Liver (tissue), 9 donors: ENCODE data around the gene ITIH1. TPM values are rescaled to one million over a fixed set of nuclear protein-coding genes. Genes with fewer than 3 reads are reported as not detected.

Experiments
- DNase-seq: peaks from one replicate; pipeline ENCODE4 v3.0.0-alpha.2; 2017; ENCODE audit warnings: low spot score
- H3K27ac ChIP-seq, 2 donors: one replicate each; pipeline ENCODE4 v1.7.0; 2013; ENCODE audit warnings: inconsistent platforms in 2 of 2, low read length in 2 of 2, control low read depth in 1 of 2, low read depth in 1 of 2, mild to moderate bottlenecking in 1 of 2
- H3K27me3 ChIP-seq, 4 donors: one replicate each; pipeline versions ENCODE4 v1.6.1 to v1.7.0; 2013; ENCODE audit warnings: low read length in 3 of 4, inconsistent platforms in 1 of 4, mild to moderate bottlenecking in 1 of 4, moderate library complexity in 1 of 4; ENCODE audit not compliant: control insufficient read depth in 4 of 4, insufficient read depth in 4 of 4
- H3K36me3 ChIP-seq, 4 donors: one replicate each; pipeline versions ENCODE4 v1.6.1 to v1.7.0; 2013; ENCODE audit warnings: low read length in 3 of 4, mild to moderate bottlenecking in 3 of 4, low read depth in 1 of 4, moderate library complexity in 1 of 4; ENCODE audit not compliant: control insufficient read depth in 4 of 4, insufficient read depth in 3 of 4
- H3K4me1 ChIP-seq, 4 donors: one replicate each; pipeline versions ENCODE4 v1.6.1 to v1.7.0; 2013; ENCODE audit warnings: low read length in 3 of 4, mild to moderate bottlenecking in 3 of 4, moderate library complexity in 1 of 4; ENCODE audit not compliant: control insufficient read depth in 4 of 4, insufficient read depth in 4 of 4
- H3K4me3 ChIP-seq, 3 donors: one replicate each; pipeline versions ENCODE4 v1.6.1 to v1.7.0; 2013; ENCODE audit warnings: low read length in 3 of 3, control low read depth in 1 of 3, low read depth in 1 of 3, mild to moderate bottlenecking in 1 of 3
- H3K9ac ChIP-seq, 2 donors: one replicate each; pipeline ENCODE4 v1.7.0; 2013; ENCODE audit warnings: low read length in 2 of 2, mild to moderate bottlenecking in 2 of 2, moderate library complexity in 2 of 2, control low read depth in 1 of 2, low read depth in 1 of 2
- H3K9me3 ChIP-seq, 4 donors: one replicate each; pipeline versions ENCODE4 v1.6.1 to v1.7.0; 2013; ENCODE audit warnings: low read length in 3 of 4; ENCODE audit not compliant: control insufficient read depth in 4 of 4
- FOXA1 ChIP-seq: IDR thresholded peaks from 2 replicates; pipeline ENCODE4 v1.6.1; 2016; ENCODE audit warnings: antibody characterized with exemption
- GABPA ChIP-seq, 2 donors: IDR thresholded peaks in 1 of 2; conservative IDR thresholded peaks in 1 of 2; 2 replicates each; pipeline ENCODE4 v1.6.1; 2016; ENCODE audit warnings: antibody characterized with exemption in 2 of 2, mild to moderate bottlenecking in 1 of 2, moderate library complexity in 1 of 2
- HNF4G ChIP-seq: IDR thresholded peaks from 2 replicates; pipeline ENCODE4 v1.6.1; 2016; ENCODE audit warnings: antibody characterized with exemption
- RAD21 ChIP-seq, 2 donors: IDR thresholded peaks; 2 replicates each; pipeline ENCODE4 v1.6.1; 2016; ENCODE audit warnings: antibody characterized with exemption in 2 of 2, mild to moderate bottlenecking in 2 of 2
- RXRA ChIP-seq, 2 donors: IDR thresholded peaks; 2 replicates each; pipeline ENCODE4 v1.6.1; 2017 to 2018; ENCODE audit warnings: antibody characterized with exemption in 2 of 2, mild to moderate bottlenecking in 1 of 2
- SP1 ChIP-seq: IDR thresholded peaks from 2 replicates; pipeline ENCODE4 v1.6.1; 2018; ENCODE audit warnings: antibody characterized with exemption, mild to moderate bottlenecking
- TAF1 ChIP-seq: conservative IDR thresholded peaks from 2 replicates; pipeline ENCODE4 v1.6.1; 2016; ENCODE audit warnings: antibody characterized with exemption, mild to moderate bottlenecking
- YY1 ChIP-seq: IDR thresholded peaks from 2 replicates; pipeline ENCODE4 v1.6.1; 2016; ENCODE audit warnings: antibody characterized with exemption, mild to moderate bottlenecking
- WGBS: extraction: QIAGEN DNeasy Blood & Tissue Kit; methylation state at CpG from one replicate; pipeline ENCODE4 v1.1.7; 2013; 5-methylcytosine and 5-hydroxymethylcytosine counted together
- polyA plus RNA-seq, 2 donors: library from polyadenylated mRNA; stranded (reverse) in 1 of 2; unstranded in 1 of 2; fragments of 200-250 nt in 1 of 2; fragments of >200 nt in 1 of 2; fragmentation: Nextera tagmentation in 1 of 2; extraction: Ambion mirVana in 1 of 2; gene quantifications; one replicate each; pipeline versions ENCODE4 v1.2.1 to v1.2.3, GENCODE V29; 2013 to 2015
- total RNA-seq, 2 donors: library from RNA; depleted of rRNA; stranded (reverse); fragments of >200 nt; gene quantifications; one replicate each; pipeline ENCODE4 v1.2.3, GENCODE V29; 2014
- TF ChIP-seq, protein P1 (sequence below): IDR thresholded peaks from 2 replicates; pipeline ENCODE4 v1.6.1; 2016; ENCODE audit warnings: antibody characterized with exemption
- TF ChIP-seq, protein P2 (sequence below): IDR thresholded peaks from 2 replicates; pipeline ENCODE4 v1.6.1; 2016; ENCODE audit warnings: antibody characterized with exemption
- TF ChIP-seq, protein P3 (sequence below): fragments of 150-350 bp; IDR thresholded peaks from 2 replicates; pipeline ENCODE4 v1.5.1; 2017; ENCODE audit warnings: improper control_type of control experiment, low read depth, low read length; ENCODE audit not compliant: missing input control
- donor health status: healthy.
- donor health status: healthy.
- donor health status: healthy.
- donor health status: healthy.
- donor health status: healthy.

The ITIH1 gene
- total and polyA plus RNA-seq, 4 donors, result 1,022 to 1,400 (median 1,242) TPM

DNA sequence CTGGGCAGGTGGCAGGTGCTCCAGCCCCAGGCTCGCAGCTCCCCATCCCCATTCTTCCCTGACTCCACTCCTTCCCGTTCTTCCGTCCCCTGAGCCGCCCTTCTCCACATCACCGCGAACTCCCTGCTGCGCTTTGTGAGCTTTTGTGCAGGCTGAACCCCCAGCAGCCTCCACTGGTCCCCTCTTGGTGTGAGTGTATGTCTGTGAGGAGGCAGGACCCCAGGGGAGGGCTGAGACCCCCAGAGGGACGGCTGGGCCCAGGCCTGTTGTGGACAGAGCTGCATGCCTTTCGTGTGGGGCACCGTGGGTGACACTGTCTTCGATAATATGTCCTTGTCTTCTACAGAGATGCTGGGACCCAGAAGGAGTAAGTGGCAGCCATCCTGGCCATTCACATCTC lies 9.8 kb downstream of the ITIH1 start (continued):
- TF ChIP-seq, protein P1, sequence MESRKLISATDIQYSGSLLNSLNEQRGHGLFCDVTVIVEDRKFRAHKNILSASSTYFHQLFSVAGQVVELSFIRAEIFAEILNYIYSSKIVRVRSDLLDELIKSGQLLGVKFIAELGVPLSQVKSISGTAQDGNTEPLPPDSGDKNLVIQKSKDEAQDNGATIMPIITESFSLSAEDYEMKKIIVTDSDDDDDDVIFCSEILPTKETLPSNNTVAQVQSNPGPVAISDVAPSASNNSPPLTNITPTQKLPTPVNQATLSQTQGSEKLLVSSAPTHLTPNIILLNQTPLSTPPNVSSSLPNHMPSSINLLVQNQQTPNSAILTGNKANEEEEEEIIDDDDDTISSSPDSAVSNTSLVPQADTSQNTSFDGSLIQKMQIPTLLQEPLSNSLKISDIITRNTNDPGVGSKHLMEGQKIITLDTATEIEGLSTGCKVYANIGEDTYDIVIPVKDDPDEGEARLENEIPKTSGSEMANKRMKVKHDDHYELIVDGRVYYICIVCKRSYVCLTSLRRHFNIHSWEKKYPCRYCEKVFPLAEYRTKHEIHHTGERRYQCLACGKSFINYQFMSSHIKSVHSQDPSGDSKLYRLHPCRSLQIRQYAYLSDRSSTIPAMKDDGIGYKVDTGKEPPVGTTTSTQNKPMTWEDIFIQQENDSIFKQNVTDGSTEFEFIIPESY, result no peak
- TF ChIP-seq SP1 (no peak), FOXA1 (no peak), HNF4G (no peak)

DNA sequence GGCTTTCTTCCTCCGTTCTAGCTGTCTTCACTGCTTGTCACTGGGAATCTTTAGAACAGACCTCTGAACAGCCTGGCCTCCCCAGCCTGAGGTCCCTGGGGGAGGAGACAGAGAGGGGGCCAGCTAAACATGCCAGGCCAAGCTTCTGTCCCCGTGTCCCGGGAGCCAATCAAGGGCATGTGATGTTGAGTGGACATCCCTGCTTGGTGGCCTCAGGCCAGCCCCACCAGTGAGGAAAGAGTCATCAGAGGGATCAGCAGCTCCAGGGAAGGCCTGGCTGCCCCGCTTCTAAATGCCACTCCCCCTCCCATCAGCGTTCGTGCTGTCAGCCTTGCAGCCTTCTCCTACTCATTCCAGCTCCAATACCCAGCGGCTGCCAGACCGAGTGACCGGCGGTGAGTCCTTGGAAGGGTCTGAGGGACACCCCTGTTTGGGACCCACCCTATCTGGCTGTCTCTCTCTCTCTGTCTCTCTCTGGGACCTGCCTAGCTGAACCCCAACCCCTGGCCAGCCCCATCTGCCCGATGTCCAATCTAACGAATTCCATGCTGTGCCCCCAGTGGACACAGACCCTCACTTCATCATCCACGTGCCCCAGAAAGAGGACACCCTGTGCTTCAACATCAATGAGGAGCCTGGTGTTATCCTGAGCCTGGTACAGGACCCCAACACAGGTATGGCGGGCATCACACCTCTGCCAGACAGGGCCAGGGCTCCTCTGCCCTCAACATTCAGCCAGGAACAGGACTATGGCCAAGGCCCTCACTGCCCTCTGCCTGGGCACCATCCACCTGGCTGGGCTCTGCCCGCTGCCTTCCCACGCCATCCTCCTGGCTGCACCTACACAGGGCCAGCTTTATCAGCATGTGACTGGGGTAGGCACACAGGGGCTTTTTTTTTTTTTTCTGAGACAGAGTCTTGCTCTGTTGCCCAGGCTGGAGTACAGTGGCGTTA lies 10.6 kb downstream of the ITIH1 start:
- DNase-seq, result no peak
- peak overlapping the region; percentile 4 to 36 for H3K27ac ChIP-seq

DNA sequence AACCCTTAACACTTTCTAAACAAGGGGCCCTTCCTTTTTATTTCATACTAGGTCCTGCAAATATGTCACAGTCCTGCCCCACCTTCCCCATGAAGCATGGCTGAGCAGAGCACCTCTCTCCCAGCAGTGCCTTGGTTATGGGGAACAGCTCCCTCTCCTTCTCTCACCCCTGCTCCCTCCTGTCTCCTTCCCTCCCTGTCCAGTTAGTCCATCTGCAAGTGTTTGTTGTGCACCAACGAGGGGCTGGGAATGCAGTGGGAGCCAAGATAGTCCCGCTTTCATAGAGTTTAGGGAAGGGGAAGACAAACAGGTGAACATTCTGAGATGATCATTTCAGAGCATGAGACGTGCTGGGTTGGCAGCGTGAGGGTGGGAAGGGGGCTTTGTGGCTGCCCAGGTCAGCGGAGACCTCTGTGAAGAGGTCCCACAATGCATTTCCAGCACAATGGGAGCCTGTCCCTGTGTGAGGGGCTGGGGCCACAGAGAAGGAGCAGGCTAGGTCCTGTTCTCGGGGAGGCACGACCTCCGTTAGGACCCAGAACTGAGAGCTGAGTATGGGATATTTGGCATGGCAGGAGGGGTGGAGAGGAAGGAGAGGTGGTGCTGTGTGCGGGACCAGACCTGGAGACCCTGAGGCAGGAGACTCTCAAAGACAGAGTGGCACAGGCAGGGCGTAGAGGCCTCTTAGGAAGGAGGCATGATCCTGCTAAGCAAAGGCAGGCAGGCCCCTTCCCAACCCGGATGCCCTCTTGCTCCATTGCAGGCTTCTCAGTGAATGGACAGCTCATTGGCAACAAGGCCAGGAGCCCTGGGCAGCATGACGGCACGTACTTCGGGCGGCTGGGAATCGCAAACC lies 11.7 kb downstream of the ITIH1 start:
- TF ChIP-seq, protein P2, sequence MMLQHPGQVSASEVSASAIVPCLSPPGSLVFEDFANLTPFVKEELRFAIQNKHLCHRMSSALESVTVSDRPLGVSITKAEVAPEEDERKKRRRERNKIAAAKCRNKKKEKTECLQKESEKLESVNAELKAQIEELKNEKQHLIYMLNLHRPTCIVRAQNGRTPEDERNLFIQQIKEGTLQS, result no peak
- TF ChIP-seq YY1 (no peak), GABPA (IDR thresholded peaks at IDR 0.05 in 1 of 2, conservative IDR thresholded peaks at IDR 0.05 in 1 of 2) (no peak), FOXA1 (no peak), TAF1 (no peak)
- TF ChIP-seq, protein P3, sequence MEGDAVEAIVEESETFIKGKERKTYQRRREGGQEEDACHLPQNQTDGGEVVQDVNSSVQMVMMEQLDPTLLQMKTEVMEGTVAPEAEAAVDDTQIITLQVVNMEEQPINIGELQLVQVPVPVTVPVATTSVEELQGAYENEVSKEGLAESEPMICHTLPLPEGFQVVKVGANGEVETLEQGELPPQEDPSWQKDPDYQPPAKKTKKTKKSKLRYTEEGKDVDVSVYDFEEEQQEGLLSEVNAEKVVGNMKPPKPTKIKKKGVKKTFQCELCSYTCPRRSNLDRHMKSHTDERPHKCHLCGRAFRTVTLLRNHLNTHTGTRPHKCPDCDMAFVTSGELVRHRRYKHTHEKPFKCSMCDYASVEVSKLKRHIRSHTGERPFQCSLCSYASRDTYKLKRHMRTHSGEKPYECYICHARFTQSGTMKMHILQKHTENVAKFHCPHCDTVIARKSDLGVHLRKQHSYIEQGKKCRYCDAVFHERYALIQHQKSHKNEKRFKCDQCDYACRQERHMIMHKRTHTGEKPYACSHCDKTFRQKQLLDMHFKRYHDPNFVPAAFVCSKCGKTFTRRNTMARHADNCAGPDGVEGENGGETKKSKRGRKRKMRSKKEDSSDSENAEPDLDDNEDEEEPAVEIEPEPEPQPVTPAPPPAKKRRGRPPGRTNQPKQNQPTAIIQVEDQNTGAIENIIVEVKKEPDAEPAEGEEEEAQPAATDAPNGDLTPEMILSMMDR, result no peak
- Histone ChIP-seq H3K36me3 (peaks cover 7 to 42% (median 31%) of the 10 kb centered on the region in 4 donors), H3K27ac (peak overlapping the region; percentile 26 to 36), H3K27me3 (no peaks in the 10 kb centered on the region), H3K4me1 (peaks cover 20 to 95% (median 78%) of the 10 kb centered on the region in 4 donors), H3K9me3 (no peaks in the 10 kb centered on the region), H3K4me3 (no peak overlapping the region), H3K9ac (no peak overlapping the region)
- WGBS, result 75% methylated on average over 16 of the region's 16 CpGs
- no peak for DNase-seq

More for the DNA sequence above, 10.6 kb downstream of the ITIH1 start:
- Histone ChIP-seq H3K9me3 (no peaks in the 10 kb centered on the region), H3K4me1 (peaks cover 15 to 95% (median 79%) of the 10 kb centered on the region in 4 donors), H3K36me3 (peaks cover 13 to 53% (median 37%) of the 10 kb centered on the region in 4 donors), H3K27me3 (no peaks in the 10 kb centered on the region), H3K9ac (no peak overlapping the region), H3K4me3 (no peak overlapping the region)
- TF ChIP-seq RAD21 (IDR thresholded peaks at IDR 0.05) (no peak), RXRA (IDR thresholded peaks at IDR 0.05) (peak; percentile 22 to 25), GABPA (IDR thresholded peaks at IDR 0.05 in 1 of 2, conservative IDR thresholded peaks at IDR 0.05 in 1 of 2) (no peak)
- whole genome bisulfite sequencing, result 56% methylated on average over 17 of the region's 17 CpGs
